Heart left ventricle (tissue), 16 donors: ENCODE data around the gene TEX29. TPM values are rescaled to one million over a fixed set of nuclear protein-coding genes. Genes with fewer than 3 reads are reported as not detected.

Experiments
- ATAC-seq, 4 donors: fragments of 200-7000 bp; cut with Tn5 transposase; one replicate each; pipeline ENCODE4 v1.9.1; 2020 to 2022; ENCODE audit warnings: moderate library complexity in 4 of 4, mild to moderate bottlenecking in 3 of 4, moderate number of reproducible peaks in 1 of 4
- DNase-seq, 5 donors: peaks; one replicate each; pipeline ENCODE4 v3.0.0-alpha.2; 2020
- H3K27ac ChIP-seq, 12 donors: fragments of 200-600 bp; sonication (generic) in 4 of 12; one replicate each; pipeline versions ENCODE4 v1.5.0 to v1.8.0; 2016 to 2022; ENCODE audit warnings: mild to moderate bottlenecking in 2 of 12
- H3K27me3 ChIP-seq, 9 donors: fragments of 200-600 bp; sonication (generic) in 2 of 9; one replicate each; pipeline versions ENCODE4 v1.5.1 to v1.8.0; 2016 to 2022; ENCODE audit warnings: mild to moderate bottlenecking in 3 of 9
- H3K36me3 ChIP-seq, 9 donors: fragments of 200-600 bp; sonication (generic) in 2 of 9; one replicate each; pipeline versions ENCODE4 v1.5.0 to v1.8.0; 2018 to 2022; ENCODE audit warnings: mild to moderate bottlenecking in 2 of 9
- H3K4me1 ChIP-seq, 12 donors: fragments of 200-600 bp; sonication (generic) in 4 of 12; one replicate each; pipeline versions ENCODE4 v1.5.0 to v1.8.0; 2016 to 2022; ENCODE audit warnings: mild to moderate bottlenecking in 3 of 12
- H3K4me3 ChIP-seq, 12 donors: fragments of 200-600 bp; sonication (generic) in 4 of 12; one replicate each; pipeline versions ENCODE4 v1.5.0 to v1.8.0; 2017 to 2022; ENCODE audit warnings: mild to moderate bottlenecking in 9 of 12, moderate library complexity in 4 of 12
- H3K9me3 ChIP-seq, 12 donors: fragments of 200-600 bp; sonication (generic) in 4 of 12; one replicate each; pipeline versions ENCODE4 v1.5.0 to v1.8.0; 2016 to 2022; ENCODE audit warnings: mild to moderate bottlenecking in 1 of 12
- CTCF ChIP-seq, 12 donors: fragments of 200-600 bp; sonication (generic) in 4 of 12; IDR thresholded peaks; one replicate each; pipeline versions ENCODE4 v1.5.0 to v1.8.0; 2018 to 2022; ENCODE audit warnings: antibody characterized with exemption in 12 of 12, mild to moderate bottlenecking in 5 of 12
- POLR2A ChIP-seq, 2 donors: fragments of 450-650 bp; IDR thresholded peaks; one replicate each; pipeline ENCODE4 v1.6.1; 2017; ENCODE audit warnings: antibody characterized with exemption in 2 of 2, mild to moderate bottlenecking in 2 of 2, moderate library complexity in 2 of 2
- WGBS, 4 donors: extraction: QIAGEN DNeasy Blood & Tissue Kit in 2 of 4; methylation state at CpG; one replicate each; pipeline versions ENCODE4 v1.1.5 to v1.1.7; 2013 to 2018; 5-methylcytosine and 5-hydroxymethylcytosine counted together
- intact Hi-C, 10 donors: fragments of 100-400 bp; cut with DNase I; formaldehyde crosslinking; loops; one replicate each; pipeline versions ENCODE4 v1.11.1 to v1.14.2; 2022
- polyA plus RNA-seq, 2 donors: library from polyadenylated mRNA; stranded (reverse); fragments of 200-250 nt; gene quantifications; one replicate each; pipeline ENCODE4 v1.2.3, GENCODE V29; 2013
- total RNA-seq, 9 donors: library from RNA; depleted of rRNA in 2 of 9; stranded (reverse); fragments of >200 nt in 2 of 9; fragmentation: NEBNext Ultra II Directional in 3 of 9; extraction: Animal tissue kit (Norgen Biotek cat#: 25700) in 3 of 9; gene quantifications; one replicate each; pipeline versions ENCODE4 v1.1.0 to v1.2.4, GENCODE V29; 2016 to 2023
- donor health status: ischemic (EF 13 %, LVEDD 7.1; RV severe dilation, severe dysfunction).
- donor health status: healthy with polysubstance abuse.
- donor health status: DM: no; HTN: yes; CAD: no.
- donor health status: DM: no; HTN: no; CAD: no.
- donor health status: ischemic (EF 25% LVEDD 6.9; RV normal size, moderate dysfunction).
- donor health status: ischemic (EF 25% LVEDD 5.7; RV mildly dilated, moderate dysfunction).
- donor health status: healthy.
- donor health status: DM: yes; HTN: yes; CAD: no.
- donor health status: ischemic (EF 35%, LVEDD 5.7; RV mildly dilated, moderate dysfunction).
- donor health status: nonischemic (EF 11% LVEDD 7.7; RV severe dilation, severe dysfunction).
- donor health status: DM: yes; HTN: yes; CAD: no.
- donor health status: PGD.
- donor health status: ischemic (EF 29% LVEDD 5.4; RV normal size, mild dysfunction).
- donor health status: nonischemic (EF 23%, LVEDD 6.1; RV moderate dilation, normal function).

Gene TEX29
- total and polyA plus RNA-seq, 11 donors, result 0.15 to 0.57 (median 0.35) TPM; not detected in 6

- Histone ChIP-seq H3K9me3 (no peaks in the 10 kb centered on the region), H3K4me3 (no peak overlapping the region), H3K4me1 (peaks cover 0 to 44% (median 26%) of the 10 kb centered on the region in 12 donors), H3K36me3 (peaks cover 0 to 92% (median 64%) of the 10 kb centered on the region in 9 donors), H3K27ac (no peak overlapping the region), H3K27me3 (no peaks in the 10 kb centered on the region)
- 59 to 69% (median 62%) methylated on average over 10 of the region's 10 CpGs for WGBS, 4 donors
- intact Hi-C loops, result loop anchor here in 1 of 10 donors (10.0 kb wide), 1 partner anchor 121 kb away; no protein-coding TSS in a partner anchor
- DNase-seq (no peak), ATAC-seq (peak in 1 of 4 donors; percentile 13)
- no peak for TF ChIP-seq POLR2A (IDR thresholded peaks at IDR 0.05)
- no peak for TF ChIP-seq CTCF (IDR thresholded peaks at IDR 0.05)
Observed at GRCh38 chr13:111275382-111275781, 45.1 kb upstream of the TEX29 start.

- Histone ChIP-seq H3K4me1 (peaks cover 0 to 47% (median 26%) of the 10 kb centered on the region in 12 donors), H3K27me3 (no peaks in the 10 kb centered on the region), H3K4me3 (no peak overlapping the region), H3K27ac (no peak overlapping the region), H3K9me3 (no peaks in the 10 kb centered on the region), H3K36me3 (peaks cover 0 to 94% (median 71%) of the 10 kb centered on the region in 9 donors)
- DNase-seq (no peak), ATAC-seq (no peak)
- intact Hi-C loops, result loop anchor here in 1 of 10 donors (10.0 kb wide), 1 partner anchor 121 kb away; no protein-coding TSS in a partner anchor
- WGBS, 4 donors, result 88 to 94% (median 92%) methylated on average over 5 of the region's 5 CpGs
- TF ChIP-seq CTCF (IDR thresholded peaks at IDR 0.05) (no peak), POLR2A (IDR thresholded peaks at IDR 0.05) (no peak)
Observed at GRCh38 chr13:111275995-111276618, 44.3 kb upstream of the TEX29 start.

- H3K4me1 ChIP-seq, result peaks cover 11 to 56% (median 37%) of the 10 kb centered on the region in 12 donors
- no peak overlapping the region for H3K4me3 ChIP-seq
- peaks cover 0 to 91% (median 78%) of the 10 kb centered on the region in 9 donors for H3K36me3 ChIP-seq
- H3K27ac ChIP-seq, result peak overlapping the region; percentile 1 to 83 (median 71)
- TF ChIP-seq POLR2A (IDR thresholded peaks at IDR 0.05) (no peak), CTCF (IDR thresholded peaks at IDR 0.05) (no peak)
- ATAC-seq (peak; percentile 41 to 71 (median 45)), DNase-seq (no peak)
- no peaks in the 10 kb centered on the region for H3K27me3 ChIP-seq
- intact Hi-C loops, result loop anchor here in 1 of 10 donors (10.0 kb wide), 1 partner anchor 123 kb away; no protein-coding TSS in a partner anchor
- WGBS, 4 donors, result 62 to 75% (median 71%) methylated on average over 10 of the region's 10 CpGs
- no peaks in the 10 kb centered on the region for H3K9me3 ChIP-seq
Observed at GRCh38 chr13:111278258-111278657, 42.2 kb upstream of the TEX29 start.
